ENCODE results near the gene CGNL1. TPM values are rescaled to one million over a fixed set of nuclear protein-coding genes. Genes with fewer than 3 reads are reported as not detected.
A peak's percentile ranks its signal among the peaks of the same experiment; 100 is the strongest.

Gene CGNL1
- total RNA-seq, 1 donor = under 0.01 TPM

GRCh38 chr15:57540736-57541135 lies 164.4 kb downstream of the CGNL1 start:
- DNase-seq (ENCODE audit: low read depth in 2 of 3, low spot score in 2 of 3) = no peak

GRCh38 chr15:57541271-57541670 lies 165.0 kb downstream of the CGNL1 start:
- no peak for DNase-seq (ENCODE audit: low read depth in 2 of 3, low spot score in 2 of 3)

- peak in 2 of 3 donors; percentile 31 to 62 for DNase-seq (ENCODE audit: low read depth in 2 of 3, low spot score in 2 of 3)
Measured at GRCh38 chr15:57541805-57542504, 165.7 kb downstream of the CGNL1 start.

DNA sequence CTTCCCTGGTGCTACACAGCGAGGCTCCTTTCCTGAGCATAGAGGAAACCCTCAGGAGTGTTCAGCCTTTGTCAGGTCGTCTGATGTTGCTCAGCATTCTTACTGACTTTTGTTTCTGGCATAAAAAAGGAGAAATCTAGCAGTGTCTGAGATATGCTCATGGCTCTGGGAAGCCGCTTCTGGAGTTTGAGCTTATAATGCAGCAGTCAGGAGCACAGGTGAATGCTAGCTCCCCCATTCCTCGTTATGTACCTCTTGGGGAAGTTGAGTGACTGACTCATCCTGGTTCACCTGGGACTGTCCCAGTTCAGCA lies 166.2 kb downstream of the CGNL1 start:
- DNase-seq (ENCODE audit: low read depth in 2 of 3, low spot score in 2 of 3) = no peak

GRCh38 chr15:57544848-57545480 lies 168.7 kb downstream of the CGNL1 start:
- DNase-seq (ENCODE audit: low read depth in 2 of 3, low spot score in 2 of 3) = no peak

- no peak for DNase-seq (ENCODE audit: low read depth in 2 of 3, low spot score in 2 of 3)
Measured at GRCh38 chr15:57545995-57546394, 169.7 kb downstream of the CGNL1 start.

- DNase-seq (ENCODE audit: low read depth in 2 of 3, low spot score in 2 of 3) = no peak
Measured at GRCh38 chr15:57547243-57547755, 171.0 kb downstream of the CGNL1 start.

DNA sequence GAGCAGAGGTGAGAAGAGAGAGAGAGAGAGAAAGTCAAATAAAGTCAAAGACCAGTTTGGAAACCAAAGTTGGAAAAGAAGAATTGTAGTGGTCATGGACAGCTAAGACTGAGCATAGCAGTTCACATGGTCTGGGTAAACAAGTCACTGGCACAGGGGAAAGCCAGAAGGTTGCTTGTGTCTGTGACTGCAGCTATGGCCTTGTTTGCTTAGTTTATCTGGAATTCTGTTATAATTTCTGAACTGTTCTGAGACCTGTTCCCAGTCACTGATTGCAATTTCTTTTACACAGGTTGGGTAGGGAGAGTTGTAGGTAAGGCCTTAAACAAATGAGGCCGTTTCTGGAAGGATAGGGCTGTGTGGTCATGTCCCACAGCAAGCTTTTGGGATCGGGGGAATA lies 172.0 kb downstream of the CGNL1 start:
- no peak for DNase-seq (ENCODE audit: low read depth in 2 of 3, low spot score in 2 of 3)

- DNase-seq (ENCODE audit: low read depth in 2 of 3, low spot score in 2 of 3) = no peak
Measured at GRCh38 chr15:57548835-57549234, 172.5 kb downstream of the CGNL1 start.

DNA sequence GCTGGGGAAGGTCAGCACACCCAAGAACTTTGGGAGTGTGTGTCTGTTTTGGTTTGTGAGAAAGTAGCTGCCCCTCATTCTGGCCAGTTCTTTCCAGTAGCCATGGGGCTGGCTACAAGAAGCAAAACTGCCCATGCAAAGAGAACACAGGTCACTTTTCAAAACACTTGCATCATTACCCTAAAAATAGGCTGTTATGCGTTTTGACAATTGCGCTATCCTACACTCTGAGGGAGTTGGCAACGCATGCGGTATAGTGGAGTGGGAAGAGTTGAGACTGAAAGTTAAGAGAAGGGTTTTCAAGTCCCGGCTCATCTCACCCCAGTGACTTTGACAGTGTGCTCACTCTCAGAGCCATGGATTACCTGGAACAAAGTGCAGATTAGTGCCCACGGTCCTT lies 173.6 kb downstream of the CGNL1 start:
- DNase-seq (ENCODE audit: low read depth in 2 of 3, low spot score in 2 of 3) = no peak

DNA sequence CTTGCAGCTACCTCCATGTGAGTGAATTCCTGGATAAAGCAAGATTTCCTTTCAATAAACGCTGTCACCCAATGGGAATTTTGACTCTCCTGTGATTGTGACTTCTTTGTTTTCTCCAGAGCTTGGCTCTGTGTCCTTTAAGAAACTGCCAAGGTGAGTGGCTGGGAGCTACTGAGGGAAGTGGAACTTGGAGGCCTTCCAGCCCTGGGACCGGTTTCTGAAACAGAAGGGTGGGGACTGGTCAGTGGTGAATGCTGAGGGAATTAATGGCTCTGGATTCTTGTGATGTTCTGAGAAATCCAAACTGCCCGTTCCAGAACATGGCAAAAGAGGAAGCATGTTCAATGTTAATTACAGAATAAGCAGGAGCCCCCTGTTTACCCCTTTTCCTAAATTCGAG lies 174.3 kb downstream of the CGNL1 start:
- no peak for DNase-seq (ENCODE audit: low read depth in 2 of 3, low spot score in 2 of 3)

GRCh38 chr15:57551715-57552677 lies 175.7 kb downstream of the CGNL1 start:
- DNase-seq (ENCODE audit: low read depth in 2 of 3, low spot score in 2 of 3) = no peak

- no peak for DNase-seq (ENCODE audit: low read depth in 2 of 3, low spot score in 2 of 3)
Measured at GRCh38 chr15:57552678-57553334, 176.5 kb downstream of the CGNL1 start.

GRCh38 chr15:57553526-57553925 lies 177.2 kb downstream of the CGNL1 start:
- no peak for DNase-seq (ENCODE audit: low read depth in 2 of 3, low spot score in 2 of 3)

DNA sequence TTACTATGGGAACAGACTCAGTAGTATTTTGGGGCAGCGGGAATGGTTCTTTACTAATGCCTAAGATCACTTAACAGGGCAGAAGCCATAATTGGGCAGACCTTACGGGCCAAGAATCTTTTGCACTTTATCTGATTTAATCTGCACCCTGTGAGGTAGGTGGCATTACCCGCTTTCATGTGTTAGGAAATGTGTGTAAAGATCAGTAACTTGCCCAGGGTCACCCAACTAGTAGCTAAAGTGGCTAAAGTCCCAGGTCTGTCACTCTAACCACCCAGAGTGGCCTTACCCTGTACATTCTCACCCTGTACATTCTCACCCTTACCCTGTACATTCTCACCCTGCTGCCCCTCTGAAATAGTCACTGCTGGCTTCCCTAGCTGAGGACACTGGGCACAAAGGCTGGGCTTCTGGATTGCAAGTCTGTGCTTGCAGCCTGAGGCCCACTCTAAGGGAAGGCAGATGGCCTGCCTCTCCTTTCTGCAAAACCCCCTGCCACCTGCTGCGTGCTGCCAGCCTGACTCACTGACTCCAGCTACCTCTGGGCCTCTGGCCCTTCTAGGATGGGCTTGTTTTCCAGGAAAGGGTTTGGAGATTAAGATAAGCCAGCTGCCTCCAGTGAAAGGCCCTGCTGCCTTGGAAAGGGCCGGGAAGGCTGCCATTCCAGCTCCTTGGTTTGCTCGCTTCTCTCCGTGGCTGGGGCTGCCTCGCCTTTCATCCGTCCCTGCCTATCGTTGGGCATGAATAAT lies 177.9 kb downstream of the CGNL1 start:
- no peak for DNase-seq (ENCODE audit: low read depth in 2 of 3, low spot score in 2 of 3)

- no peak for DNase-seq (ENCODE audit: low read depth in 2 of 3, low spot score in 2 of 3)
Measured at GRCh38 chr15:57554812-57555179, 178.5 kb downstream of the CGNL1 start.

GRCh38 chr15:57555270-57555669 lies 179.0 kb downstream of the CGNL1 start:
- DNase-seq (ENCODE audit: low read depth in 2 of 3, low spot score in 2 of 3) = no peak

DNA sequence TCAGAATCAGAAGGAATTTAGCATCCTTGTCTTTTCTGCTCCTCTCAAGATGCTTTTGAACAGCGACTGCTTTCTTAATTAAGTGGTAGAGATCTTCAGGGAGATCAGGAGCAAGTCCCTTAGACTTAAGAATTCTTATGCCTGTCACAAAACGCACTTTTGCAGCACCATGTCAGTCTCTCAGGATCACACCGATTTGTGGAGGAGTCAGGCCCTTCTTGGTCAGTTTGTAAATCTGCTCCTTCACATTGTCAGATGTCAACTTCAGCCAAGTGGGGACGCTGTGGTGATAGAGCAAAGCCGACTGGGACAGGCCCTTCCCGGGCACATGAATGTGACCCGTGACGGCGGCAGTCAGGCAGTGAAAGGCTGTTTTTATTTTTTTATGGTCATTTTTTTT lies 179.7 kb downstream of the CGNL1 start:
- no peak for DNase-seq (ENCODE audit: low read depth in 2 of 3, low spot score in 2 of 3)

GRCh38 chr15:57557267-57557666 lies 181.0 kb downstream of the CGNL1 start:
- DNase-seq (ENCODE audit: low read depth in 2 of 3, low spot score in 2 of 3) = no peak

- DNase-seq (ENCODE audit: low read depth in 2 of 3, low spot score in 2 of 3) = no peak
Measured at GRCh38 chr15:57557810-57558209, 181.5 kb downstream of the CGNL1 start.
